Esophagus squamous epithelium (tissue), 4 donors: ENCODE measurements around the gene KCNAB1.

ENCODE experiments used
- POLR2A ChIP-seq, 4 donors: fragments of 450-650 bp; IDR thresholded peaks; one replicate each; pipeline ENCODE4 v1.6.1; 2017; ENCODE audit warnings: antibody characterized with exemption in 4 of 4, mild to moderate bottlenecking in 4 of 4, moderate library complexity in 3 of 4
- TF ChIP-seq, protein P1 (sequence below), 6 experiments: fragments of 450-650 bp in 4 of 6; fragments of 200-600 bp in 2 of 6; sonication (generic) in 2 of 6; IDR thresholded peaks; one replicate each; pipeline ENCODE4 v1.5.1; 2016 to 2019; ENCODE audit warnings: antibody characterized with exemption in 6 of 6, mild to moderate bottlenecking in 4 of 6, moderate library complexity in 4 of 6

DNA sequence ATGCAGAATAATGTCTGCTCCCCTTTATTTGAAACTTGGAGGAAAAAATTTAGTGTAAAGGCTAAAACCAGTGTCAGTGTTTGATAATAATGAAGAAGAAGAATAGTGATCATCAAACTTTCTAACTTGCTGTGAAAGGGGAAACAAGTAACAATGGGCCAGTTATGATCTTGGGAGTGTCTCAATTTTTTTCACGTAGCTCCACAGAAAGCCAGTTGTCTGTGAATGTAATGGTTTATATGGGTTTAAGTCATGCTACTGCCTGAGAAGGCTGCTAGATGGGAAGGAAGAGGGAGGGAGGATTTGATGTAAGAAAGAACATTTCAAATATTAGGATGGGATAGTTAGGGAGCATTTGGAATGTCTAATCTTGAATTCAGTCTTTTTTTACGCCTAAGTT, 455.7 kb downstream of the KCNAB1 start:
- TF ChIP-seq, protein P1, sequence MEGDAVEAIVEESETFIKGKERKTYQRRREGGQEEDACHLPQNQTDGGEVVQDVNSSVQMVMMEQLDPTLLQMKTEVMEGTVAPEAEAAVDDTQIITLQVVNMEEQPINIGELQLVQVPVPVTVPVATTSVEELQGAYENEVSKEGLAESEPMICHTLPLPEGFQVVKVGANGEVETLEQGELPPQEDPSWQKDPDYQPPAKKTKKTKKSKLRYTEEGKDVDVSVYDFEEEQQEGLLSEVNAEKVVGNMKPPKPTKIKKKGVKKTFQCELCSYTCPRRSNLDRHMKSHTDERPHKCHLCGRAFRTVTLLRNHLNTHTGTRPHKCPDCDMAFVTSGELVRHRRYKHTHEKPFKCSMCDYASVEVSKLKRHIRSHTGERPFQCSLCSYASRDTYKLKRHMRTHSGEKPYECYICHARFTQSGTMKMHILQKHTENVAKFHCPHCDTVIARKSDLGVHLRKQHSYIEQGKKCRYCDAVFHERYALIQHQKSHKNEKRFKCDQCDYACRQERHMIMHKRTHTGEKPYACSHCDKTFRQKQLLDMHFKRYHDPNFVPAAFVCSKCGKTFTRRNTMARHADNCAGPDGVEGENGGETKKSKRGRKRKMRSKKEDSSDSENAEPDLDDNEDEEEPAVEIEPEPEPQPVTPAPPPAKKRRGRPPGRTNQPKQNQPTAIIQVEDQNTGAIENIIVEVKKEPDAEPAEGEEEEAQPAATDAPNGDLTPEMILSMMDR (IDR thresholded peaks at IDR 0.05): no peak
- no peak for TF ChIP-seq POLR2A (IDR thresholded peaks at IDR 0.05)
